ENCODE measurements around the gene DDO. TPM values are rescaled to one million over a fixed set of nuclear protein-coding genes. Genes with fewer than 3 reads are reported as not detected.

DDO gene
- total RNA-seq, 1 experiment from 2014 or later = not detected

- H3K36me3 ChIP-seq (replicated peaks; ENCODE audit: control insufficient read depth, insufficient read depth, low read length) = no peaks in the 10 kb centered on the region
- DNase-seq = no peak
- H3K4me3 ChIP-seq (ENCODE audit: insufficient read depth, low read depth, low read length) = no peak overlapping the region
- H3K27me3 ChIP-seq (ENCODE audit: control insufficient read depth, insufficient read depth, low read length) = no peaks in the 10 kb centered on the region
These were observed 13.7 kb downstream of the DDO start for GRCh38 chr6:110401585-110402176.

GRCh38 chr6:110400208-110400607 lies 15.2 kb downstream of the DDO start:
- no peaks in the 10 kb centered on the region for H3K27me3 ChIP-seq (ENCODE audit: control insufficient read depth, insufficient read depth, low read length)
- peak; percentile 35 for DNase-seq
- H3K4me3 ChIP-seq (ENCODE audit: insufficient read depth, low read depth, low read length) = no peak overlapping the region
- no peaks in the 10 kb centered on the region for H3K36me3 ChIP-seq (replicated peaks; ENCODE audit: control insufficient read depth, insufficient read depth, low read length)

GRCh38 chr6:110399219-110400071 lies 15.9 kb downstream of the DDO start:
- no peaks in the 10 kb centered on the region for H3K27me3 ChIP-seq (ENCODE audit: control insufficient read depth, insufficient read depth, low read length)
- DNase-seq = peak; percentile 47
- H3K4me3 ChIP-seq (ENCODE audit: insufficient read depth, low read depth, low read length) = no peak overlapping the region
- no peaks in the 10 kb centered on the region for H3K36me3 ChIP-seq (replicated peaks; ENCODE audit: control insufficient read depth, insufficient read depth, low read length)

- Histone ChIP-seq H3K36me3 (replicated peaks; ENCODE audit: control insufficient read depth, insufficient read depth, low read length) (no peaks in the 10 kb centered on the region), H3K4me3 (ENCODE audit: insufficient read depth, low read depth, low read length) (no peak overlapping the region), H3K27me3 (ENCODE audit: control insufficient read depth, insufficient read depth, low read length) (no peaks in the 10 kb centered on the region)
- DNase-seq = no peak
These were observed 16.6 kb downstream of the DDO start for GRCh38 chr6:110398778-110399177.

GRCh38 chr6:110395221-110395620 lies 20.2 kb downstream of the DDO start:
- H3K4me3 ChIP-seq (ENCODE audit: insufficient read depth, low read depth, low read length) = no peak overlapping the region
- DNase-seq = no peak
- H3K36me3 ChIP-seq (replicated peaks; ENCODE audit: control insufficient read depth, insufficient read depth, low read length) = no peaks in the 10 kb centered on the region
- H3K27me3 ChIP-seq (ENCODE audit: control insufficient read depth, insufficient read depth, low read length) = no peaks in the 10 kb centered on the region

GRCh38 chr6:110394409-110394808 lies 21.0 kb downstream of the DDO start:
- Histone ChIP-seq H3K27me3 (ENCODE audit: control insufficient read depth, insufficient read depth, low read length) (no peaks in the 10 kb centered on the region), H3K4me3 (ENCODE audit: insufficient read depth, low read depth, low read length) (no peak overlapping the region), H3K36me3 (replicated peaks; ENCODE audit: control insufficient read depth, insufficient read depth, low read length) (no peaks in the 10 kb centered on the region)
- no peak for DNase-seq

GRCh38 chr6:110392727-110393126 lies 22.6 kb downstream of the DDO start:
- H3K36me3 ChIP-seq (replicated peaks; ENCODE audit: control insufficient read depth, insufficient read depth, low read length) = no peaks in the 10 kb centered on the region
- H3K27me3 ChIP-seq (ENCODE audit: control insufficient read depth, insufficient read depth, low read length) = no peaks in the 10 kb centered on the region
- no peak overlapping the region for H3K4me3 ChIP-seq (ENCODE audit: insufficient read depth, low read depth, low read length)
- DNase-seq = peak; percentile 56

GRCh38 chr6:110390404-110390803 lies 25.0 kb downstream of the DDO start:
- Histone ChIP-seq H3K36me3 (replicated peaks; ENCODE audit: control insufficient read depth, insufficient read depth, low read length) (no peaks in the 10 kb centered on the region), H3K27me3 (ENCODE audit: control insufficient read depth, insufficient read depth, low read length) (no peaks in the 10 kb centered on the region), H3K4me3 (ENCODE audit: insufficient read depth, low read depth, low read length) (no peak overlapping the region)
- no peak for DNase-seq

- no peak for DNase-seq
- H3K4me3 ChIP-seq (ENCODE audit: insufficient read depth, low read depth, low read length) = no peak overlapping the region
These were observed 25.5 kb downstream of the DDO start for GRCh38 chr6:110389689-110390382.

GRCh38 chr6:110387986-110388385 lies 27.4 kb downstream of the DDO start:
- no peak for DNase-seq
- Histone ChIP-seq H3K36me3 (replicated peaks; ENCODE audit: control insufficient read depth, insufficient read depth, low read length) (no peaks in the 10 kb centered on the region), H3K27me3 (ENCODE audit: control insufficient read depth, insufficient read depth, low read length) (no peaks in the 10 kb centered on the region), H3K4me3 (ENCODE audit: insufficient read depth, low read depth, low read length) (no peak overlapping the region)

More at GRCh38 chr6:110389689-110390382, 25.5 kb downstream of the DDO start:
- no peaks in the 10 kb centered on the region for H3K27me3 ChIP-seq (ENCODE audit: control insufficient read depth, insufficient read depth, low read length)
- H3K36me3 ChIP-seq (replicated peaks; ENCODE audit: control insufficient read depth, insufficient read depth, low read length) = no peaks in the 10 kb centered on the region

- no peaks in the 10 kb centered on the region for H3K27me3 ChIP-seq (ENCODE audit: control insufficient read depth, insufficient read depth, low read length)
- H3K36me3 ChIP-seq (replicated peaks; ENCODE audit: control insufficient read depth, insufficient read depth, low read length) = no peaks in the 10 kb centered on the region
- no peak overlapping the region for H3K4me3 ChIP-seq (ENCODE audit: insufficient read depth, low read depth, low read length)
- DNase-seq = no peak
These were observed 29.9 kb downstream of the DDO start for GRCh38 chr6:110385458-110385863.

GRCh38 chr6:110378552-110378951 lies 36.8 kb downstream of the DDO start:
- Histone ChIP-seq H3K27me3 (ENCODE audit: control insufficient read depth, insufficient read depth, low read length) (no peaks in the 10 kb centered on the region), H3K4me3 (ENCODE audit: insufficient read depth, low read depth, low read length) (no peak overlapping the region), H3K36me3 (replicated peaks; ENCODE audit: control insufficient read depth, insufficient read depth, low read length) (no peaks in the 10 kb centered on the region)
- DNase-seq = no peak

- H3K27me3 ChIP-seq (ENCODE audit: control insufficient read depth, insufficient read depth, low read length) = no peaks in the 10 kb centered on the region
- no peak overlapping the region for H3K4me3 ChIP-seq (ENCODE audit: insufficient read depth, low read depth, low read length)
- no peak for DNase-seq
- no peaks in the 10 kb centered on the region for H3K36me3 ChIP-seq (replicated peaks; ENCODE audit: control insufficient read depth, insufficient read depth, low read length)
These were observed 46.3 kb downstream of the DDO start for GRCh38 chr6:110369066-110369465.

GRCh38 chr6:110368284-110368683 lies 47.1 kb downstream of the DDO start:
- no peaks in the 10 kb centered on the region for H3K27me3 ChIP-seq (ENCODE audit: control insufficient read depth, insufficient read depth, low read length)
- H3K36me3 ChIP-seq (replicated peaks; ENCODE audit: control insufficient read depth, insufficient read depth, low read length) = no peaks in the 10 kb centered on the region
- DNase-seq = no peak
- H3K4me3 ChIP-seq (ENCODE audit: insufficient read depth, low read depth, low read length) = no peak overlapping the region

GRCh38 chr6:110367825-110368224 lies 47.5 kb downstream of the DDO start:
- Histone ChIP-seq H3K36me3 (replicated peaks; ENCODE audit: control insufficient read depth, insufficient read depth, low read length) (no peaks in the 10 kb centered on the region), H3K27me3 (ENCODE audit: control insufficient read depth, insufficient read depth, low read length) (no peaks in the 10 kb centered on the region), H3K4me3 (ENCODE audit: insufficient read depth, low read depth, low read length) (no peak overlapping the region)
- no peak for DNase-seq

Data from H7 (cell line).